ENCODE results near the gene PLEKHA6. TPM values are rescaled to one million over a fixed set of nuclear protein-coding genes. Genes with fewer than 3 reads are reported as not detected.

PLEKHA6 gene
- total and polyA plus RNA-seq, 2 of the 4 experiments (the other 2 are of a cell fraction) = 8.2 to 19.9 TPM

DNA sequence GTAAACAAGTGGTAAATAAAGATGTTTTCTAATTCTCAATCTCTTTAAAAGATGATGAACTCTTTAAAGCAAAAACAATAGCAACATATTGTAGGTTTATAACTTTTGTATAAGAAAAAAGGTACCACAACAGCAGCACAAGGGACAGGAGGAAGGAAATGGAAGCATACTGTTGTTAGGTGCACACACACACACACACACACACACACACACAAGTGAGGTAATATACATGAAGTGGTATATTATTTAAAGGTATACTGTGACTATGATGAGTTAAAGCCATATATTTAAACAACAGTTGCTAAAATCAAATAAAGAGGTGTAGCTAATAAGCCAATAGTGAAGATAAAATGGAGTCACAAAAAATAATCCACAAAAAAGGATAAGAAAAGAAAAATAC, 31.9 kb upstream of the PLEKHA6 start:
- no peak overlapping the region for H3K4me3 ChIP-seq (ENCODE audit: insufficient read depth, low read depth, low read length)
- ATAC-seq (ENCODE audit: low read depth) (no peak), DNase-seq (no peak)
- H3K9me3 ChIP-seq (ENCODE audit: control insufficient read depth, insufficient read depth, low read length) = no peaks in the 10 kb centered on the region
- intact Hi-C loops (cut with micrococcal nuclease) (no loop called here), in situ Hi-C loops (cut with MboI; ENCODE audit: low sequenced_read_pairs) (no loop called here), dilution Hi-C loops (cut with HindIII; ENCODE audit: low sequenced_read_pairs, unreplicated experiment) (loop anchor here (25.0 kb wide), 2 partner anchors 229 to 529 kb away; partner anchors contain the start of genes ETNK2, REN and SNRPE)
- H3K27ac ChIP-seq (ENCODE audit: insufficient read depth, low read length) = no peak overlapping the region
- H3K4ac ChIP-seq (ENCODE audit: low read depth, low read length) = no peak overlapping the region
- H3K9me1 ChIP-seq (ENCODE audit: insufficient read depth, low read length) = no peaks in the 10 kb centered on the region
- no peak overlapping the region for H2BK120ac ChIP-seq (ENCODE audit: low read depth, low read length)
- no peak overlapping the region for H3K56ac ChIP-seq (ENCODE audit: extremely low read depth, insufficient read depth, low read length)
- H2BK15ac ChIP-seq (ENCODE audit: low read depth, low read length) = no peak overlapping the region
- no peak overlapping the region for H3K14ac ChIP-seq (replicated peaks; ENCODE audit: low read depth, low read length)
- H4K5ac ChIP-seq (ENCODE audit: low read depth, low read length) = no peak overlapping the region
- no peak overlapping the region for H2AFZ ChIP-seq (replicated peaks; ENCODE audit: low read length, poor library complexity)
- no peak overlapping the region for H3K18ac ChIP-seq (ENCODE audit: low read depth, low read length)
- no peak overlapping the region for H2BK20ac ChIP-seq (ENCODE audit: low read depth, low read length)
- no peak overlapping the region for H3K4me2 ChIP-seq (ENCODE audit: low read depth, low read length)
- H3K4me1 ChIP-seq (ENCODE audit: control insufficient read depth, insufficient read depth, low read length) = no peaks in the 10 kb centered on the region
- H2AK5ac ChIP-seq (ENCODE audit: low read depth, low read length) = no peak overlapping the region
- no peaks in the 10 kb centered on the region for H3K79me1 ChIP-seq (ENCODE audit: low read depth in 1 of 2, low read length in 2 of 2)
- peaks cover 5% of the 10 kb centered on the region for H3K27me3 ChIP-seq (ENCODE audit: control insufficient read depth, insufficient read depth, low read length)
- no peaks in the 10 kb centered on the region for H4K20me1 ChIP-seq (ENCODE audit: insufficient read depth, low read length)
- H2AK9ac ChIP-seq (replicated peaks; ENCODE audit: low read depth, low read length, poor library complexity) = no peak overlapping the region
- H4K91ac ChIP-seq (ENCODE audit: insufficient read depth, low read depth, low read length) = no peak overlapping the region
- POLR2A ChIA-PET (ENCODE audit: unreplicated experiment) = no interaction called here
- no peak overlapping the region for H2BK5ac ChIP-seq (ENCODE audit: low read depth, low read length, poor library complexity, severe bottlenecking)
- no peak for TF ChIP-seq CTCF (conservative IDR thresholded peaks at IDR 0.05; ENCODE audit: low read depth, low read length)
- TF ChIP-seq, protein P1, sequence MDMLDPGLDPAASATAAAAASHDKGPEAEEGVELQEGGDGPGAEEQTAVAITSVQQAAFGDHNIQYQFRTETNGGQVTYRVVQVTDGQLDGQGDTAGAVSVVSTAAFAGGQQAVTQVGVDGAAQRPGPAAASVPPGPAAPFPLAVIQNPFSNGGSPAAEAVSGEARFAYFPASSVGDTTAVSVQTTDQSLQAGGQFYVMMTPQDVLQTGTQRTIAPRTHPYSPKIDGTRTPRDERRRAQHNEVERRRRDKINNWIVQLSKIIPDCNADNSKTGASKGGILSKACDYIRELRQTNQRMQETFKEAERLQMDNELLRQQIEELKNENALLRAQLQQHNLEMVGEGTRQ (IDR thresholded peaks at IDR 0.05; ENCODE audit: low read depth, low read length) = no peak
- TF ChIP-seq SMC3 (IDR thresholded peaks at IDR 0.05; ENCODE audit: low read depth, low read length) = no peak
- TF ChIP-seq RFX5 (IDR thresholded peaks at IDR 0.05; ENCODE audit: low read depth, low read length) = no peak
- no peak for TF ChIP-seq RCOR1 (IDR thresholded peaks at IDR 0.05; ENCODE audit: insufficient replicate concordance, low read length)
- TF ChIP-seq CEBPB (IDR thresholded peaks at IDR 0.05; ENCODE audit: low read depth, low read length) = no peak
- no peak for TF ChIP-seq MAZ (IDR thresholded peaks at IDR 0.05; ENCODE audit: borderline replicate concordance, low read depth, low read length)
- TF ChIP-seq NFE2L2 (IDR thresholded peaks at IDR 0.05; ENCODE audit: low read depth, low read length) = no peak
- TF ChIP-seq RAD21 (IDR thresholded peaks at IDR 0.05; ENCODE audit: low read length) = no peak
- no peak for TF ChIP-seq FOS (IDR thresholded peaks at IDR 0.05; ENCODE audit: low read depth, low read length)
- H3K9ac ChIP-seq (ENCODE audit: low read depth, low read length) = no peak overlapping the region
- no peak overlapping the region for H3K23ac ChIP-seq (ENCODE audit: low read depth, low read length)
- H3K36me3 ChIP-seq (ENCODE audit: control insufficient read depth, insufficient read depth, low read length) = no peaks in the 10 kb centered on the region
- BruUV-seq (replicated peaks) = no TSS peak
- CTCF ChIA-PET = no interaction called here
- H4K8ac ChIP-seq (ENCODE audit: low read depth in 2 of 2, low read length in 2 of 2) = no peak overlapping the region

Data from IMR-90 (cell line).